Esophagus squamous epithelium (tissue), 5 donors: ENCODE measurements around the gene CEP85L. TPM values are rescaled to one million over a fixed set of nuclear protein-coding genes. Genes with fewer than 3 reads are reported as not detected.

Source experiments
- DNase-seq: peaks from one replicate; lab custom pipeline; 2025; lab: John Stamatoyannopoulos, UW
- H3K27ac ChIP-seq, 4 donors: fragments of 200-600 bp; sonication (generic); one replicate each; pipeline ENCODE4 v1.5.1; 2016 to 2019; ENCODE audit warnings: mild to moderate bottlenecking in 1 of 4
- H3K27me3 ChIP-seq, 4 donors: fragments of 200-600 bp; sonication (generic); 1 replicate in 3 of 4; 2 replicates in 1 of 4; pipeline versions ENCODE4 v1.5.1 to v1.6.0; 2017 to 2021; ENCODE audit warnings: antibody characterized with exemption in 1 of 4
- H3K36me3 ChIP-seq, 3 donors: fragments of 200-600 bp; sonication (generic); one replicate each; pipeline ENCODE4 v1.5.1; 2016 to 2019
- H3K4me1 ChIP-seq, 3 donors: fragments of 200-600 bp; sonication (generic); one replicate each; pipeline ENCODE4 v1.5.1; 2017 to 2019
- H3K4me3 ChIP-seq, 4 donors: fragments of 200-600 bp; sonication (generic); 1 replicate in 3 of 4; 2 replicates in 1 of 4; pipeline ENCODE4 v1.5.1; 2016 to 2019; ENCODE audit warnings: mild to moderate bottlenecking in 2 of 4, moderate library complexity in 1 of 4
- H3K9me3 ChIP-seq, 3 donors: fragments of 200-600 bp; sonication (generic); one replicate each; pipeline ENCODE4 v1.5.1; 2016 to 2019
- POLR2A ChIP-seq, 4 donors: fragments of 450-650 bp; IDR thresholded peaks; one replicate each; pipeline ENCODE4 v1.6.1; 2017; ENCODE audit warnings: antibody characterized with exemption in 4 of 4, mild to moderate bottlenecking in 4 of 4, moderate library complexity in 3 of 4
- WGBS, 2 donors: methylation state at CpG; one replicate each; pipeline ENCODE4 v1.1.5; 2018; 5-methylcytosine and 5-hydroxymethylcytosine counted together
- intact Hi-C: fragments of 100-400 bp; cut with DNase I; formaldehyde crosslinking; loops from one replicate; pipeline ENCODE4 v1.15.0; 2022
- total RNA-seq, 4 donors: library from RNA; depleted of rRNA; stranded (reverse); fragments of >200 nt; gene quantifications; one replicate each; pipeline ENCODE4 v1.1.0, GENCODE V29; 2016
- TF ChIP-seq, protein P1 (sequence below), 6 experiments: fragments of 450-650 bp in 4 of 6; fragments of 200-600 bp in 2 of 6; sonication (generic) in 2 of 6; IDR thresholded peaks; one replicate each; pipeline ENCODE4 v1.5.1; 2016 to 2019; ENCODE audit warnings: antibody characterized with exemption in 6 of 6, mild to moderate bottlenecking in 4 of 6, moderate library complexity in 4 of 6
- donor health status: DM: yes; HTN: yes; CAD: no.

CEP85L gene
- total RNA-seq, 4 donors from 2014 or later = 1.3 to 9.2 (median 5.3) TPM

DNA sequence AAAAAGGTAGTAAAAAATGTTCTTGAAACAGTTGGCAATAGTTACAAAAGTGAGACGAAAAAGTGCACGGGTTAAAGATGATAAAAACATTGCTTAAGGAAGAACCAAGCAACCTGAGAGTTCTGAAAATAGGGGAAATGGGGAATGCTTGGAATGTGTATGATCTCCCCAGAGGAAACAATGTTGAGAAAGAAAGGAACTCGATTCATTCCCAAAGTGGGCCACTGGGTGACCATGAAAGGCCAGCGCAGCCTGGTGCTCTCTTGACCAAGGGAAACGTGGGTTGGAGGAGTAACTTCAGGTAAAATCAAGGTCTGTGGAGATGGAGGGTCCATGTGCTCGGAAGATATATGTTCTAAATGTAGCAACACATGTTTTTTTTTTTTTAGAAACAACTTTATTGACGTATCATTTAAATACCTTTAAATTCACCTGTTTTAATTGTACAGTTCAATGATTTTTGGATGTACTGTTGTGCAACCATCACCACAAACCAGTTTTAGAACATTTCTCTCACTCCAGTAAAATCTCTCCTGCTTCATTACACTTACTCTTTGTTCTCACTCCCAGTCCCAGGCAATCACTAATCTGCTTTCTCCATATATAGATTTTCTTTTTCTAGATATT, 34.5 kb upstream of the CEP85L start:
- Histone ChIP-seq H3K36me3 (no peaks in the 10 kb centered on the region), H3K4me3 (no peak overlapping the region), H3K27me3 (no peaks in the 10 kb centered on the region), H3K4me1 (no peaks in the 10 kb centered on the region), H3K9me3 (no peaks in the 10 kb centered on the region), H3K27ac (no peak overlapping the region)
- TF ChIP-seq POLR2A (IDR thresholded peaks at IDR 0.05) = no peak
- TF ChIP-seq, protein P1, sequence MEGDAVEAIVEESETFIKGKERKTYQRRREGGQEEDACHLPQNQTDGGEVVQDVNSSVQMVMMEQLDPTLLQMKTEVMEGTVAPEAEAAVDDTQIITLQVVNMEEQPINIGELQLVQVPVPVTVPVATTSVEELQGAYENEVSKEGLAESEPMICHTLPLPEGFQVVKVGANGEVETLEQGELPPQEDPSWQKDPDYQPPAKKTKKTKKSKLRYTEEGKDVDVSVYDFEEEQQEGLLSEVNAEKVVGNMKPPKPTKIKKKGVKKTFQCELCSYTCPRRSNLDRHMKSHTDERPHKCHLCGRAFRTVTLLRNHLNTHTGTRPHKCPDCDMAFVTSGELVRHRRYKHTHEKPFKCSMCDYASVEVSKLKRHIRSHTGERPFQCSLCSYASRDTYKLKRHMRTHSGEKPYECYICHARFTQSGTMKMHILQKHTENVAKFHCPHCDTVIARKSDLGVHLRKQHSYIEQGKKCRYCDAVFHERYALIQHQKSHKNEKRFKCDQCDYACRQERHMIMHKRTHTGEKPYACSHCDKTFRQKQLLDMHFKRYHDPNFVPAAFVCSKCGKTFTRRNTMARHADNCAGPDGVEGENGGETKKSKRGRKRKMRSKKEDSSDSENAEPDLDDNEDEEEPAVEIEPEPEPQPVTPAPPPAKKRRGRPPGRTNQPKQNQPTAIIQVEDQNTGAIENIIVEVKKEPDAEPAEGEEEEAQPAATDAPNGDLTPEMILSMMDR (IDR thresholded peaks at IDR 0.05) = no peak
- DNase-seq = no peak
- intact Hi-C loops = no loop called here
- 67 to 80% methylated on average over 7 of the region's 7 CpGs for WGBS, 2 donors

DNA sequence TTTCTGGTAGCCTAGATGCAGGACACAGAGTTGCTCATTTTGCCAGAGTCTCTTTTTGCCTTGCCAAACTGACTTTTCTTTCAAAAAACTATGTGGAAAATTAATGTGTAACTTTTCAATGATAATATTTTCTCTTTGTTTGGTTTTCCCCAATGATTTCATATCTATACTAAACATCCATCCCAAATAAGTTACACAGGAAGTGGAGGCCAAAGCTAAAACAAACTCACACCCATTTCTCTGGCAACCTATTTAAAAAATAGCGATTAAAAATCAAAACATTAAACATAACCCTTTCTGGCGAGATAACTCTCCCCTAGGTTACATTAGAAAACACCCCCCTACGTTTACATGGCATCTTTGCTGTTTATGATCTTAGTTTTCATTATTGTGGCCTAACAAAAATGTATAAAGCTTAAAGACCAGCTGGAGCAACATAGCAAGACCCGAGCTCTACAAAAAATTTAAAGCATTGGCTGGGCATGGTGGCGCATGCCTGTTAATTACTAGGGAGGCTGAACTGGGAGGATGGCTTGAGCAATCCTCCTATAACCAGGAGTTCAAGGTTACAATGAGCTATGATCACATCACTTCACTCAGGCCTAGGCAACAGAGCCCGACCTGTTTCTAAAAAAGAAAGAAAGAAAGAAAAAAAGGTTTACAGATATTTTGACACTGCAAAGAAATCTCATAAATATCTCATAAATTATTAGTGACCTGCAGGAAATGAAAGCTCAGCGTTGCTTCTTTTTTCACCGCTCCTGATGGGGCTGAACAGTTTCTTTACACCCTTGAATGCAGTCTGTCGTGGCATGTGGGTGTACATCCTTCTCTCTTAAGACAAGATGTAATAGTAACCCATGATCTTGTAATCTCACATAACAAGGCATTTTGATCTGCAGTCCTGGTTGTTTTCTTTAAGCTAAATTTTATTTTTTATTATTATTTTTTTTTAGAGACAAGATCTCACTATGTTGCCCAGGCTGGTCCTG, 32.8 kb upstream of the CEP85L start:
- no peak for DNase-seq
- Histone ChIP-seq H3K27ac (no peak overlapping the region), H3K4me1 (peaks cover 0 to 4% (median 0%) of the 10 kb centered on the region in 3 donors), H3K27me3 (no peaks in the 10 kb centered on the region), H3K36me3 (no peaks in the 10 kb centered on the region), H3K4me3 (no peak overlapping the region), H3K9me3 (no peaks in the 10 kb centered on the region)
- WGBS, 2 donors = 77 to 78% methylated on average over 9 of the region's 9 CpGs
- intact Hi-C loops = no loop called here
- TF ChIP-seq, protein P1 (IDR thresholded peaks at IDR 0.05) = no peak
- no peak for TF ChIP-seq POLR2A (IDR thresholded peaks at IDR 0.05)

DNA sequence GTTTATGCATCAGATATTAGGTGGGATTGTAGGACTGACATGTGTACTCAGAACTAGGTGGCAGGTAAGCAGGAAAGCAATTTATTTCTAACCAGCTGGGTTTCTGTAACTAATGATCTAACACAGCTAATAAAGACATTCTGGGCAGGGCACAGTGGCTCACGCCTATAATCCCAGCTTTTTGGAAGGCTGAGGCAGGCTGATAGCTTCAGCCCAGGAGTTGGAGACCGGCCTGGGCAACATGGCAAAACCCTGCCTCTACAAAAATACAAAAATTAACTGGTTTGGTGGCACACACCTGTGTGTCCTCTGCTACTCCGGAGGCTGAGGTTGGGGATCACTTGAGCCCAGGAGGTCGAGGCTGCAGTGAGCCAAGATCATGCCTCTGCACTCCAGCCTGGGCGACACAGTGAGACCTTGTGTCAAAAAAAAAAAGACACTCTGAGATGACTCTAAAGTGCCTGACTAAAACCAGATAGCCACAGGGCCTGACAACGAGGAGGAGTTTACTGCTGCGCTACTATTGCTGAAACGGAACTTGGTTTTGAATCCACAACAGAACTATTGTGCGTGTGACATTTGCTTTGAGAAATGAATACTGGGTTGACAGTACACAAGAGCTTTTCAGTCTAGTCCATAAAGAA, 29.2 kb upstream of the CEP85L start:
- Histone ChIP-seq H3K36me3 (no peaks in the 10 kb centered on the region), H3K9me3 (no peaks in the 10 kb centered on the region), H3K4me1 (peaks cover 0 to 9% (median 0%) of the 10 kb centered on the region in 3 donors), H3K27me3 (no peaks in the 10 kb centered on the region), H3K4me3 (no peak overlapping the region), H3K27ac (no peak overlapping the region)
- intact Hi-C loops = no loop called here
- TF ChIP-seq POLR2A (IDR thresholded peaks at IDR 0.05) = no peak
- TF ChIP-seq, protein P1 (IDR thresholded peaks at IDR 0.05) = no peak
- no peak for DNase-seq
- WGBS, 2 donors = 71 to 80% methylated on average over 6 to 9 of the region's 9 CpGs

DNA sequence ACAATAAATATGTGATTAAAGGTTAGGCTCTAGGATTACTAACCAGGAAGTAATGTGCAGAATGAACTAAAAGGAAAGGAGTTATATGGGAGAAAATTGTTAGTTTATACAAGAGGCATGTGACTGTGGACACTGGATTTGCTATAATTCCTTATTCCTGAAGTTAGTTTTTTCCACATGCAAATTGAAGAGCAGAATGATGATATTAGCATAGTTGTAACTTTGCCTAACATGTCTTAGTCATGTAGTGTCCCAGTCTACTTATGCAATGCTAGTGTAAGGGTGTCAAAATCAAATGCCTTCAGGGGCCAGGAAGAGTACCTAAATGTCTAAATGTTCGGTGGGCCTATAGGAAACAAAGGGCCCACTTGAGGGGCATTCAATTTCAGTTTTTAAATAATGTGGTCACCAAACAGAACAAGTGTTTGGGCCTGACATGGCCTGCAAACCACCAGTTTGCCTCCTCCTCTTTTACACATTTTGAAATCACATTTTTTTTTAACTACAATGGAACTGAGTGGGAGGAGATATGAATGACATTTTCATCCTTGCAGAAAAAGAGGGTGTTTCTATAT, 28.0 kb upstream of the CEP85L start:
- Histone ChIP-seq H3K9me3 (no peaks in the 10 kb centered on the region), H3K27me3 (no peaks in the 10 kb centered on the region), H3K4me1 (peaks cover 0 to 9% (median 0%) of the 10 kb centered on the region in 3 donors), H3K4me3 (no peak overlapping the region), H3K36me3 (no peaks in the 10 kb centered on the region), H3K27ac (no peak overlapping the region)
- intact Hi-C loops = no loop called here
- no peak for DNase-seq
- TF ChIP-seq, protein P1 (IDR thresholded peaks at IDR 0.05) = no peak
- no peak for TF ChIP-seq POLR2A (IDR thresholded peaks at IDR 0.05)
- 20 to 33% methylated on average over 1 of the region's 1 CpG for WGBS, 2 donors
